Spleen (tissue), 11 donors: ENCODE results near the gene SCLT1. TPM values are rescaled to one million over a fixed set of nuclear protein-coding genes. Genes with fewer than 3 reads are reported as not detected.
A peak's percentile ranks its signal among the peaks of the same experiment; 100 is the strongest.

Source experiments
- DNase-seq: peaks from one replicate; pipeline ENCODE4 v3.0.0-alpha.2; 2020
- H3K27ac ChIP-seq, 8 donors: fragments of 200-600 bp; sonication (generic) in 7 of 8; 1 replicate in 4 of 8; 2 replicates in 4 of 8; pipeline versions ENCODE4 v1.5.0 to v1.8.0; 2016 to 2021; ENCODE audit warnings: inconsistent platforms in 4 of 8, mild to moderate bottlenecking in 4 of 8, moderate library complexity in 1 of 8
- H3K27me3 ChIP-seq, 7 donors: fragments of 200-600 bp; sonication (generic) in 6 of 7; replicated peaks in 1 of 7; 1 replicate in 4 of 7; 2 replicates in 3 of 7; pipeline versions ENCODE4 v1.5.0 to v1.8.0; 2016 to 2021; ENCODE audit warnings: inconsistent platforms in 3 of 7, mild to moderate bottlenecking in 1 of 7
- H3K36me3 ChIP-seq, 6 donors: fragments of 200-600 bp; sonication (generic) in 5 of 6; 1 replicate in 4 of 6; 2 replicates in 2 of 6; pipeline versions ENCODE4 v1.5.0 to v1.8.0; 2016 to 2021; ENCODE audit warnings: inconsistent platforms in 2 of 6
- H3K4me1 ChIP-seq, 6 donors: fragments of 200-600 bp; sonication (generic) in 5 of 6; 1 replicate in 3 of 6; 2 replicates in 3 of 6; pipeline versions ENCODE4 v1.5.0 to v1.8.0; 2016 to 2021; ENCODE audit warnings: inconsistent platforms in 3 of 6
- H3K4me3 ChIP-seq, 8 donors: fragments of 200-600 bp; sonication (generic) in 7 of 8; 1 replicate in 4 of 8; 2 replicates in 4 of 8; pipeline versions ENCODE4 v1.5.0 to v1.8.0; 2016 to 2021; ENCODE audit warnings: inconsistent platforms in 4 of 8, mild to moderate bottlenecking in 4 of 8, moderate library complexity in 2 of 8
- H3K9me3 ChIP-seq, 8 donors: fragments of 200-600 bp; sonication (generic) in 7 of 8; 1 replicate in 4 of 8; 2 replicates in 4 of 8; pipeline versions ENCODE4 v1.5.0 to v1.8.0; 2016 to 2021; ENCODE audit warnings: inconsistent platforms in 4 of 8
- POLR2A ChIP-seq, 3 donors: fragments of 450-650 bp; IDR thresholded peaks; one replicate each; pipeline ENCODE4 v1.5.1; 2017; ENCODE audit warnings: antibody characterized with exemption in 3 of 3, mild to moderate bottlenecking in 1 of 3
- POLR2AphosphoS5 ChIP-seq, 3 donors: sonication (generic); formaldehyde crosslinking; IDR thresholded peaks; one replicate each; pipeline ENCODE4 v1.5.1; 2017; ENCODE audit warnings: antibody characterized with exemption in 3 of 3
- WGBS, 5 donors: extraction: QIAGEN DNeasy Blood & Tissue Kit in 3 of 5; methylation state at CpG; one replicate each; pipeline versions ENCODE4 v1.1.5 to v1.1.7; 2013 to 2018; 5-methylcytosine and 5-hydroxymethylcytosine counted together
- intact Hi-C: fragments of 100-400 bp; cut with DNase I; formaldehyde crosslinking; loops from one replicate; pipeline ENCODE4 v1.15.0; 2023; ENCODE audit warnings: low total_unique reads
- polyA plus RNA-seq, 3 donors: library from polyadenylated mRNA; stranded (reverse); fragments of 200-250 nt; gene quantifications; one replicate each; pipeline ENCODE4 v1.2.1, GENCODE V29; 2013
- total RNA-seq, 7 donors: library from RNA; depleted of rRNA in 3 of 7; stranded (reverse); fragments of >200 nt in 3 of 7; fragmentation: NEBNext Ultra II Directional in 4 of 7; extraction: Animal tissue kit (Norgen Biotek cat#: 25700) in 4 of 7; gene quantifications; one replicate each; pipeline versions ENCODE4 v1.1.0 to v1.2.1, GENCODE V29; 2016 to 2021
- TF ChIP-seq, protein P1 (sequence below), 11 experiments: fragments of 200-600 bp in 7 of 11; fragments of 450-650 bp in 4 of 11; sonication (generic) in 4 of 11; IDR thresholded peaks in 8 of 11; conservative IDR thresholded peaks in 3 of 11; 1 replicate in 7 of 11; 2 replicates in 4 of 11; pipeline versions ENCODE4 v1.4.0 to v1.8.0; 2016 to 2021; ENCODE audit warnings: antibody characterized with exemption in 11 of 11, inconsistent platforms in 4 of 11, mild to moderate bottlenecking in 1 of 11
- donor health status: healthy with polysubstance abuse.
- donor health status: DM: no; HTN: no; CAD: no; lungs with moderate emphysema.
- donor health status: DM: no; HTN: no; CAD: no.
- donor health status: Bipolar disorder and iron deficiency.
- donor health status: healthy.
- donor health status: DM: no; HTN: no; CAD: no.
- donor health status: DM: yes; HTN: yes; CAD: no.

Gene SCLT1
- total and polyA plus RNA-seq, 10 donors: 6.7 to 43.7 (median 30.3) TPM

DNA sequence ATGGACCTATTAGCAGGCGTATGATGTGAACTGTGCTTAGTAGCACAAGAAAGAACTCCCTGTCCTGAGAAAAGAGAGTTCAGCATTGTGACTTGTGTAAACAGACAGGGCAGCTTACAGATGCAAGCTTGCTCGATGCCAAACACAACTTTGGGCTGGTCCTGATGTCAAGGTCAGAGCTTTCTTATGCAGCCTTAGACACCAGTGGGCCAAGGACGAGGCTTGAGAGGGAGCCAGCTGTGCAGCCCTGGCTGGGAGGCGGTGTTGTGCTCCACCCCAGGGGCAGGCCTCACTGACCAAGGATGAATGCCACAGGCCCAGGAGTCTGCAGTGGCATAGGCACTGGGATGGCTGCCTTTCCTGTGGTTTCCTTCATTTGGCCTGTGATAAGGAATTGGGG lies 248.4 kb downstream of the SCLT1 start:
- Histone ChIP-seq H3K9me3 (no peaks in the 10 kb centered on the region), H3K4me1 (peaks cover 4 to 49% (median 8%) of the 10 kb centered on the region in 6 donors), H3K27ac (no peak overlapping the region), H3K36me3 (peaks cover 0 to 78% (median 71%) of the 10 kb centered on the region in 6 donors), H3K4me3 (no peak overlapping the region), H3K27me3 (no peaks in the 10 kb centered on the region)
- no peak for DNase-seq
- WGBS, 5 donors: 79 to 93% (median 81%) methylated on average over 4 of the region's 4 CpGs
- TF ChIP-seq POLR2A (IDR thresholded peaks at IDR 0.05) (no peak), POLR2AphosphoS5 (IDR thresholded peaks at IDR 0.05) (peak in 1 of 3 donors; percentile 33)
- TF ChIP-seq, protein P1, sequence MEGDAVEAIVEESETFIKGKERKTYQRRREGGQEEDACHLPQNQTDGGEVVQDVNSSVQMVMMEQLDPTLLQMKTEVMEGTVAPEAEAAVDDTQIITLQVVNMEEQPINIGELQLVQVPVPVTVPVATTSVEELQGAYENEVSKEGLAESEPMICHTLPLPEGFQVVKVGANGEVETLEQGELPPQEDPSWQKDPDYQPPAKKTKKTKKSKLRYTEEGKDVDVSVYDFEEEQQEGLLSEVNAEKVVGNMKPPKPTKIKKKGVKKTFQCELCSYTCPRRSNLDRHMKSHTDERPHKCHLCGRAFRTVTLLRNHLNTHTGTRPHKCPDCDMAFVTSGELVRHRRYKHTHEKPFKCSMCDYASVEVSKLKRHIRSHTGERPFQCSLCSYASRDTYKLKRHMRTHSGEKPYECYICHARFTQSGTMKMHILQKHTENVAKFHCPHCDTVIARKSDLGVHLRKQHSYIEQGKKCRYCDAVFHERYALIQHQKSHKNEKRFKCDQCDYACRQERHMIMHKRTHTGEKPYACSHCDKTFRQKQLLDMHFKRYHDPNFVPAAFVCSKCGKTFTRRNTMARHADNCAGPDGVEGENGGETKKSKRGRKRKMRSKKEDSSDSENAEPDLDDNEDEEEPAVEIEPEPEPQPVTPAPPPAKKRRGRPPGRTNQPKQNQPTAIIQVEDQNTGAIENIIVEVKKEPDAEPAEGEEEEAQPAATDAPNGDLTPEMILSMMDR (IDR thresholded peaks at IDR 0.05 in 8 of 11, conservative IDR thresholded peaks at IDR 0.05 in 3 of 11): no peak
- intact Hi-C loops: no loop called here

DNA sequence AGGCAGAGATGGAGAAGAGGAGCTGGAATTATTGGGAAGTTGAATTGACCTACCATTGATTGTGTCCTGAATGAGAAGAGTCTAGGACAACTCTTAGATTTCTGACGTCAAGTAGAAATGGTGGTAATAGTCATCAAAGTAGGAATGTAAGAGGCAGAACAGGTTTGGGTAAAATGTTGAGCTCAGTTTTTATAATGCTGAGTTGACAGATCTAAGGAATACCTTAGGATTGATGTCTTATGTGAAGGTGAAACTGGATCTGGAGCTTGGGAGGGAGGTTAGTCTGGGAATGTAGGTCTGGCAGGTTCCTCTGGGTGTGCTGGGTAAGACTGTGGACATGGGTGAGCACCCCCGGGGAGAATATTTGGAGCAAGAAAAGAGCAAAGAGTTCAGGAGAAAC lies 251.9 kb downstream of the SCLT1 start:
- Histone ChIP-seq H3K4me3 (no peak overlapping the region), H3K27me3 (no peaks in the 10 kb centered on the region), H3K27ac (no peak overlapping the region), H3K9me3 (no peaks in the 10 kb centered on the region), H3K4me1 (peaks cover 4 to 67% (median 20%) of the 10 kb centered on the region in 6 donors), H3K36me3 (peaks cover 0 to 57% (median 43%) of the 10 kb centered on the region in 6 donors)
- intact Hi-C loops: no loop called here
- WGBS, 5 donors: 92 to 97% (median 95%) methylated on average over 2 of the region's 2 CpGs
- no peak for DNase-seq
- TF ChIP-seq, protein P1 (IDR thresholded peaks at IDR 0.05 in 8 of 11, conservative IDR thresholded peaks at IDR 0.05 in 3 of 11): no peak
- TF ChIP-seq POLR2A (IDR thresholded peaks at IDR 0.05) (no peak), POLR2AphosphoS5 (IDR thresholded peaks at IDR 0.05) (no peak)

DNA sequence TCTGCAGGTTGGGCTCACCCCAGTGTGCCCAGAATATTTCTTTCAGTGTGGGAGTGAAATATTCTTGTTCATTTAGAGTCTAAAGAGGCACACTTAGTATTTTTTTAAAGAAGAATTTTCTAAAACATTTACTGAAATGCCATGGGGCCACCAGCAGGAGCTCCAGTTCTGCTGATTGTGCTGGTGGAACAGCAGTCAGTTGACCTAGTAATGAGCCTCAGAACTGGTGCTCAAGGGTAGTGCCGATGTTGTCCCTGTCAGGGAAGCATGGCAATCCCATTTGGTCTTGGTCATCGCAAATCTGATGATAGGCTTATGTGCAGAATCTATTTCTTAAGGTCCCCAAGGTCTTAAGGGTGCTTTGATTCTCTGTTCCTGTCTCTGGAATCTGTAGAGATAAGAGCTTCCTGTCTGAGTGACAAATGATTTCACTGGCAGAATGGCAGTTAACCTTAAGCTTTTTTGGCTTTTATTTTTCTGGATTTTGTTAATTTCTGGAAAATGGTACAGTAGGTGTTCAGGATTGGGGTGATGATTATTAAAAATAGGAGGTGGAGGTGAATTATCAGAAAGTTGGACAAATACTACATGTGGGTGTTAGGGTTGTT lies 252.5 kb downstream of the SCLT1 start:
- H3K27ac ChIP-seq: no peak overlapping the region
- no peak for DNase-seq

DNA sequence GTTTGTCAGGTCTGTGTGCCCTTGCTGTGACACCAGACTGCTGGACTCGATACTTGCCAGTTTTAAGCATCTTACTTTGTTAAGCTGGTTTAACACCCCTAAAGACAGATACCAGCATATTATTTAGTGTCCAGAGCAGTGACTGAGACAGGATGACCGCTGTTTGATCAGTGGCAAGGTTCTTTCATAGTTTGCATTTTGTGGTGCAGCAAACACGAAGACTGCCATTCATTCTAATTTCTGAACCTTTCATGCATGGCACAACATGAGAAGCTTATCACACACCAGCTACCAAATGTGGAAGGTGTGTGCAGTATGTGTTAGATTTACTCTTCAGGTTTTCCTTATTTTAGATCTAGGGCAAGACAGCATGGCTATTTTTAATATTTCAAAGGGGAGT lies 255.7 kb downstream of the SCLT1 start:
- H3K9me3 ChIP-seq: no peaks in the 10 kb centered on the region
- WGBS, 5 donors: 79 to 96% (median 90%) methylated on average over 3 of the region's 3 CpGs

More for the DNA sequence above, 252.5 kb downstream of the SCLT1 start:
- TF ChIP-seq POLR2AphosphoS5 (IDR thresholded peaks at IDR 0.05): no peak
- TF ChIP-seq, protein P1 (IDR thresholded peaks at IDR 0.05 in 8 of 11, conservative IDR thresholded peaks at IDR 0.05 in 3 of 11): no peak
- TF ChIP-seq POLR2A (IDR thresholded peaks at IDR 0.05): no peak
- WGBS, 5 donors: 72 to 80% (median 77%) methylated on average over 2 of the region's 2 CpGs
- H3K4me3 ChIP-seq: no peak overlapping the region
- intact Hi-C loops: no loop called here
- H3K36me3 ChIP-seq: peaks cover 0 to 57% (median 39%) of the 10 kb centered on the region in 6 donors
- H3K4me1 ChIP-seq: peaks cover 4 to 70% (median 20%) of the 10 kb centered on the region in 6 donors
- H3K9me3 ChIP-seq: no peaks in the 10 kb centered on the region
- H3K27me3 ChIP-seq: no peaks in the 10 kb centered on the region

More for the DNA sequence above, 255.7 kb downstream of the SCLT1 start:
- DNase-seq: no peak
- Histone ChIP-seq H3K36me3 (peaks cover 0 to 56% (median 23%) of the 10 kb centered on the region in 6 donors), H3K27ac (no peak overlapping the region), H3K27me3 (no peaks in the 10 kb centered on the region), H3K4me1 (peaks cover 4 to 69% (median 24%) of the 10 kb centered on the region in 6 donors), H3K4me3 (no peak overlapping the region)
- TF ChIP-seq POLR2A (IDR thresholded peaks at IDR 0.05) (no peak), POLR2AphosphoS5 (IDR thresholded peaks at IDR 0.05) (no peak)
- TF ChIP-seq, protein P1 (IDR thresholded peaks at IDR 0.05 in 8 of 11, conservative IDR thresholded peaks at IDR 0.05 in 3 of 11): no peak
- intact Hi-C loops: no loop called here
